CD14-positive monocyte (primary cell): Measurements from ENCODE around the gene DUSP6. TPM values are rescaled to one million over a fixed set of nuclear protein-coding genes. Genes with fewer than 3 reads are reported as not detected.

Source experiments
- DNase-seq, 3 donors: peaks; one replicate each; pipeline ENCODE4 v3.0.0-alpha.2; 2011 to 2022
- H2AFZ ChIP-seq: 2 replicates; pipeline ENCODE4 v1.6.0; 2012; ENCODE audit warnings: mild to moderate bottlenecking, low read depth, low read length, inconsistent platforms; ENCODE audit not compliant: insufficient read depth, poor library complexity, severe bottlenecking
- H3K27ac ChIP-seq, 2 donors: 1 replicate in 1 of 2; 2 replicates in 1 of 2; pipeline ENCODE4 v1.5.1; 2012 to 2013; ENCODE audit warnings: low read length in 2 of 2, control low read depth in 1 of 2, inconsistent platforms in 1 of 2, low read depth in 1 of 2, mild to moderate bottlenecking in 1 of 2
- H3K27me3 ChIP-seq, 2 donors: one replicate each; pipeline versions ENCODE4 v1.6.0 to v1.6.1; 2011 to 2013; ENCODE audit warnings: low read length in 2 of 2; ENCODE audit not compliant: control insufficient read depth in 2 of 2, insufficient read depth in 2 of 2
- H3K36me3 ChIP-seq, 2 donors: replicated peaks in 1 of 2; 1 replicate in 1 of 2; 2 replicates in 1 of 2; pipeline versions ENCODE4 v1.5.1 to v1.6.1; 2012 to 2013; ENCODE audit warnings: low read length in 2 of 2, control low read depth in 1 of 2, inconsistent platforms in 1 of 2, mild to moderate bottlenecking in 1 of 2; ENCODE audit not compliant: insufficient read depth in 2 of 2, control insufficient read depth in 1 of 2
- H3K4me1 ChIP-seq, 2 donors: 1 replicate in 1 of 2; 2 replicates in 1 of 2; pipeline versions ENCODE4 v1.5.1 to v1.6.1; 2012 to 2013; ENCODE audit warnings: low read length in 2 of 2, control low read depth in 1 of 2, inconsistent platforms in 1 of 2, mild to moderate bottlenecking in 1 of 2, moderate library complexity in 1 of 2; ENCODE audit not compliant: insufficient read depth in 2 of 2, control insufficient read depth in 1 of 2
- H3K4me2 ChIP-seq: replicated peaks from 2 replicates; pipeline ENCODE3; 2012; ENCODE audit warnings: low read length, moderate library complexity, mild to moderate bottlenecking; ENCODE audit not compliant: poor library complexity, severe bottlenecking; ENCODE audit errors: extremely low read depth
- H3K4me3 ChIP-seq, 3 experiments: fragments of 200-600 bp in 1 of 3; sonication (generic) in 1 of 3; replicated peaks in 1 of 3; 1 replicate in 2 of 3; 2 replicates in 1 of 3; pipeline ENCODE4 v1.5.1; 2011 to 2013; ENCODE audit warnings: low read length in 3 of 3, mild to moderate bottlenecking in 3 of 3, control low read depth in 2 of 3, low read depth in 2 of 3, inconsistent platforms in 1 of 3, moderate library complexity in 1 of 3
- H3K79me2 ChIP-seq: 2 replicates; pipeline ENCODE4 v1.6.0; 2012; ENCODE audit warnings: mild to moderate bottlenecking, control low read depth, inconsistent platforms, low read length, moderate library complexity; ENCODE audit not compliant: insufficient read depth
- H3K9ac ChIP-seq: 2 replicates; pipeline ENCODE4 v1.6.0; 2017; ENCODE audit warnings: low read length, mild to moderate bottlenecking; ENCODE audit not compliant: insufficient read depth, poor library complexity, severe bottlenecking
- H3K9me3 ChIP-seq, 2 donors: replicated peaks in 1 of 2; 1 replicate in 1 of 2; 2 replicates in 1 of 2; pipeline versions ENCODE4 v1.5.1 to v1.6.1; 2012 to 2013; ENCODE audit warnings: low read length in 2 of 2, control low read depth in 1 of 2; ENCODE audit not compliant: control insufficient read depth in 1 of 2, insufficient read depth in 1 of 2
- H4K20me1 ChIP-seq: 2 replicates; pipeline ENCODE4 v1.6.0; 2012; ENCODE audit warnings: mild to moderate bottlenecking, low read length, control low read depth, moderate library complexity; ENCODE audit not compliant: insufficient read depth
- H3K27ac Mint-ChIP-seq, 7 donors: one replicate each; pipeline ENCODE4 v1.8.0; 2020; ENCODE audit warnings: mild to moderate bottlenecking in 7 of 7, mixed read lengths in 7 of 7, moderate library complexity in 6 of 7, inconsistent platforms in 2 of 7
- H3K27me3 Mint-ChIP-seq, 3 donors: one replicate each; pipeline ENCODE4 v1.8.0; 2021 to 2022; ENCODE audit warnings: low read depth in 3 of 3, mild to moderate bottlenecking in 3 of 3, mixed read lengths in 3 of 3, moderate library complexity in 3 of 3, inconsistent platforms in 1 of 3
- H3K36me3 Mint-ChIP-seq, 2 donors: one replicate each; pipeline ENCODE4 v1.8.0; 2020; ENCODE audit warnings: mixed read lengths in 2 of 2, inconsistent platforms in 1 of 2, mild to moderate bottlenecking in 1 of 2
- H3K4me1 Mint-ChIP-seq: one replicate; pipeline ENCODE4 v1.8.0; 2020; ENCODE audit warnings: mild to moderate bottlenecking, mixed read lengths
- H3K4me3 Mint-ChIP-seq, 2 donors: one replicate each; pipeline ENCODE4 v1.8.0; 2020; ENCODE audit warnings: mild to moderate bottlenecking in 2 of 2, mixed read lengths in 2 of 2, moderate library complexity in 1 of 2
- H3K9me3 Mint-ChIP-seq, 7 donors: one replicate each; pipeline ENCODE4 v1.8.0; 2020 to 2022; ENCODE audit warnings: mixed read lengths in 7 of 7, mild to moderate bottlenecking in 6 of 7, moderate library complexity in 6 of 7, inconsistent platforms in 2 of 7
- WGBS: methylation state at CpG from one replicate; pipeline ENCODE4 v1.1.5; 2013; ENCODE audit warnings: missing lambda C conversion rate; ENCODE audit not compliant: insufficient coverage; 5-methylcytosine and 5-hydroxymethylcytosine counted together
- intact Hi-C, 2 donors: fragments of 100-400 bp; cut with micrococcal nuclease; formaldehyde crosslinking; loops; one replicate each; pipeline versions ENCODE4 v1.15.0 to v1.15.1; 2023
- polyA plus RNA-seq, 3 donors: library from polyadenylated mRNA; depleted of rRNA in 1 of 3; unstranded in 2 of 3; stranded (reverse) in 1 of 3; fragments of 300-500 nt in 2 of 3; fragments of >200 nt in 1 of 3; fragmentation: Illumina TruSeq in 2 of 3; gene quantifications; 1 replicate in 2 of 3; 2 replicates in 1 of 3; pipeline ENCODE4 v1.2.3, GENCODE V29; 2012 to 2021
- TF ChIP-seq, protein P1 (sequence below): fragments of 200-600 bp; IDR thresholded peaks from one replicate; pipeline ENCODE4 v1.8.0; 2022; ENCODE audit warnings: antibody characterized with exemption, mild to moderate bottlenecking

DUSP6 gene
- polyA plus RNA-seq, 3 donors: 195 to 880 (median 653) TPM

DNA sequence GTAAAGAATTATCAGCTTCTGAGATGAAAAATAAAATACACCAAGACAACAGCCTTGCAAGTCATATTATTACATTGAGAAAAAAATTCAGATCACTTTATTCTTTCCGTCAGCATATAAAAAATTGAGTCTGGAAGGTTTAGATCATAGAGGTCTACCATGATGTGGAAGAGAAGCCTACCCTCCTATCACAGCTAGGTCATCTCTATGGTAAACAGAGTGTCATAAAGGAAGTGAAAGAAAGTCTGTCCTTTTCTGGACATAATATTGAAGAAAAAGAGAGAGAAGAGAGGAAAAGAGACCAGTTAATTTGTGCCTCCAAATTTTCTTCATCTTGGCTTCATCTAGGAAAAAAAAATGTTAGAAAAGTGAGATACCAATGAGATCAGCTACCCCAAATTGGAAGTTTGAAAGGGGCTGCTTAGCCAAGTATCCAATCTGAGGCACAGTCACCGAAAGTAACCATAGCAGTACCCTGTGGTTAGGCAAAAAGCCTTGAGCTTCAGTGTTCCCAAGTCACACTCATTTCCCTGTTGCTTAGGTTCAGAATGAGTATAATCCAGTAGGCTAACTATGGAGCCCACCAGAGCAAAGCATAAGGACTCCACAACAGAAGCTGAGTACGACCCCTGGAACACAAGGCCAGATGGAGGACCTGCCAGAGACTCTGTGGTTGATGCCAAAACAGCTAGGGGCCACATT is 38.1 kb downstream of the DUSP6 start:
- Mint-ChIP-seq H3K9me3 (peaks cover 0 to 2% (median 0%) of the 10 kb centered on the region in 7 donors), H3K4me1 (peaks cover 13% of the 10 kb centered on the region), H3K27ac (no peak overlapping the region), H3K4me3 (no peak overlapping the region), H3K36me3 (no peaks in the 10 kb centered on the region), H3K27me3 (peaks cover 0 to 3% (median 0%) of the 10 kb centered on the region in 3 donors)
- Histone ChIP-seq H3K9ac (no peak overlapping the region), H2AFZ (no peak overlapping the region), H3K36me3 (no peaks in the 10 kb centered on the region), H3K9me3 (no peaks in the 10 kb centered on the region), H3K27me3 (no peaks in the 10 kb centered on the region), H3K27ac (no peak overlapping the region), H3K4me1 (no peaks in the 10 kb centered on the region), H3K4me3 (no peak overlapping the region), H3K4me2 (no peak overlapping the region), H4K20me1 (no peaks in the 10 kb centered on the region), H3K79me2 (no peaks in the 10 kb centered on the region)
- WGBS: 92% methylated on average over 2 of the region's 3 CpGs
- DNase-seq: no peak
- TF ChIP-seq, protein P1, sequence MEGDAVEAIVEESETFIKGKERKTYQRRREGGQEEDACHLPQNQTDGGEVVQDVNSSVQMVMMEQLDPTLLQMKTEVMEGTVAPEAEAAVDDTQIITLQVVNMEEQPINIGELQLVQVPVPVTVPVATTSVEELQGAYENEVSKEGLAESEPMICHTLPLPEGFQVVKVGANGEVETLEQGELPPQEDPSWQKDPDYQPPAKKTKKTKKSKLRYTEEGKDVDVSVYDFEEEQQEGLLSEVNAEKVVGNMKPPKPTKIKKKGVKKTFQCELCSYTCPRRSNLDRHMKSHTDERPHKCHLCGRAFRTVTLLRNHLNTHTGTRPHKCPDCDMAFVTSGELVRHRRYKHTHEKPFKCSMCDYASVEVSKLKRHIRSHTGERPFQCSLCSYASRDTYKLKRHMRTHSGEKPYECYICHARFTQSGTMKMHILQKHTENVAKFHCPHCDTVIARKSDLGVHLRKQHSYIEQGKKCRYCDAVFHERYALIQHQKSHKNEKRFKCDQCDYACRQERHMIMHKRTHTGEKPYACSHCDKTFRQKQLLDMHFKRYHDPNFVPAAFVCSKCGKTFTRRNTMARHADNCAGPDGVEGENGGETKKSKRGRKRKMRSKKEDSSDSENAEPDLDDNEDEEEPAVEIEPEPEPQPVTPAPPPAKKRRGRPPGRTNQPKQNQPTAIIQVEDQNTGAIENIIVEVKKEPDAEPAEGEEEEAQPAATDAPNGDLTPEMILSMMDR: no peak
- intact Hi-C loops: no loop called here

DNA sequence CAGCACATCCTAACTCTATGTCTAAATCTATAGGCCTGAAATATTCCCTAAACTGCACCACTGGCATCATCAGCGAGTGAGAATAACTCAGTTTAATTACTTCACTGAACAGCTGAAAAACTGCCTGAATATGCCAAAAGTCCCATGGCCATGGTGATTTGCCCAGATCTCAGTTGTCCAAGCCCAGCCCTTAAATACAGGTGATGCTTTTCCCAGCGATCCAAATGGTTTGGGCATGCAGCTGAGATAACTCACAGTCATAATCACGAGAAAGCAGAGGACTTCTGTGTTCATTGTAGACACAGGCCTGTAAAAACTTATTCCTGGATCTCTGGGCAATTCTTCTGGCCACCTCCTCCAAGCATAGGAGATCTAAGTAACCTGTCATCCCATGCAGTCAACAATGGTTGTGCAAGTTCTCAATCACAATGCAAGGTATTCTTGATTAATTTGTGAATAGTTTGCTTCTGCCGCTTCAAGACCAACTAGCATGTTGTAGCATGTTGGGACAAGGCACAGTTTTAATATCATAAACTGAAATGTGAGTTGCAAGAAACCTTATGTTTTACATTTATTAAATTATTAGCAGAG is 40.5 kb downstream of the DUSP6 start:
- no peak overlapping the region for H3K27ac Mint-ChIP-seq
- no peak for DNase-seq
- TF ChIP-seq, protein P1: no peak
- Histone ChIP-seq H3K9ac (no peak overlapping the region), H4K20me1 (no peaks in the 10 kb centered on the region), H3K27ac (no peak overlapping the region), H3K4me1 (peaks cover 16% of the 10 kb centered on the region in 2 donors), H3K79me2 (no peaks in the 10 kb centered on the region), H3K36me3 (no peaks in the 10 kb centered on the region), H3K4me3 (no peak overlapping the region), H3K4me2 (no peak overlapping the region), H2AFZ (no peak overlapping the region), H3K9me3 (no peaks in the 10 kb centered on the region), H3K27me3 (no peaks in the 10 kb centered on the region)
- H3K4me3 Mint-ChIP-seq: no peak overlapping the region
- H3K4me1 Mint-ChIP-seq: peaks cover 30% of the 10 kb centered on the region
- H3K9me3 Mint-ChIP-seq: peaks cover 0 to 7% (median 0%) of the 10 kb centered on the region in 7 donors
- intact Hi-C loops: no loop called here
- peaks cover 0 to 3% (median 0%) of the 10 kb centered on the region in 3 donors for H3K27me3 Mint-ChIP-seq
- WGBS: 100% methylated on average over 3 of the region's 4 CpGs
- no peaks in the 10 kb centered on the region for H3K36me3 Mint-ChIP-seq
